ENCODE results near the gene DCDC2C.
A peak's percentile ranks its signal among the peaks of the same experiment; 100 is the strongest.

Gene DCDC2C

DNA sequence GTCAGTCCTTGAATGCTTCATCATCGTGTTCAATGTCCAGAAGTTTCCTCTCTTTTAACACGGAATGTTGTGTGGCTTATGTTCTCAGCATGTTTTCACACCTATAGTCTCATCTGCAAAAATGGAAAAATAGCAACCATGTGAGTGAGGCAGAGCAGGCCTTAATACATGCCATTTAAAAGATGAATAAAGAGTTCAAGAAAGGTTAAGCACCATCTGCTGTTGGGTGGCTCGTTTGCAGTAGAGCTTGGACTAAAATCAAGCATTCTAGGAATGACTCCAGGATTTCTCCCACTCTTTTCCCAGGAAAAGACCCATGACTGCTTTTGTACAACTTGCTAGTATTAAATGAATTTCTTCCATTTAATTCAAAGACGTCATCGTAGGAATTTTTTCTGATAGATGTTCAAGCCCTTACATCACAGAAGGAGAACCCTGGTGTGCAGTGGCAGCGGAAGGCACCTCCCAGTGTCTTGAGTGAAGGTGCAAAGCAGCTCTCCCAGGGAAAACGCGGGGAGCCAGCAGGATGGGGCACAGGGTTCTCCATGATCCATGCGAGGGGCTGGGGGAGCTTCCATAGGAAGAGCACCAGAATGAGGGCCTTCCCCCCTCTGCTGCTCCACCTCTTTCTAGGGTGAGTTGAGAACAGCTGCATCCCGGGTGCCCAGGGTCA lies 9.6 kb downstream of the DCDC2C start:
- DNase-seq, result peak; percentile 26

DNA sequence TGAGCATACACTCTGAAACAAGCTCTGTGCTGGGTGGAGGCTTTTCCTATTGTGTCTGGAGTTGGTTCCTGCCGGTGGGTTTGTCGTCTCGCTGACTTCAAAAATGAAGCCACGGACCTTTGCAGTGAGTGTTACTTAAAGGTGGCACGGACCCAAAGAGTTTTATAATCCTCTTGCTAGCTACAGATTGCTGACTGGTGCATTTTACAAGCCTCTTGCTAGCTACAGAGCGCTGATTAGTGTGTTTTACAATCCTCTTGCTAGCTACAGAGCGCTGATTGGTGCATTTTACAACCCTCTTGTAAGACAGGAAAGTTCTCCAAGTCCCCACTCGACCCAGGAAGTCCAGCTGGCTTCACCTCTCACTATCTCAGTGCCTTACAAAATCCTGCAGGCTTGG lies 15.3 kb downstream of the DCDC2C start:
- no peak for DNase-seq

DNA sequence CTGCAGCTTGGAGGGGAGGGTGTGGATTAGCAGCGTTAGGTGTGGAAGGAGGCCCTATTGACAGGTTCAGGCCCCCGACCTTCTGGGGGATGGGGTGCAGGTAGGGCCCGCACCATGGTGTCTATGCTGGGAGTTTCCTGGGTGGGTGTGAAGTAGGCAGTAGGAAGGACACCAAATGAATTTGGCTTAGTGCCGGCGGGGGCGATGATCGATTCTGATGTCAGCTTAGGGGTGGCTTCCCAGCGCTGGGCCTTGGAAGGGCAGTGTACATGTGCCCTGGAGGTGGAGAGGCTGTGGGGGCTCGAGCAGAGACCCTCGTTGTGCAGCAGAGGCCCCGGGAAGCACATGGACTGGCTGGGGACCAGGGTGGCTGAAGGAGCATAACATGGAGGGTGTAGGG lies 21.6 kb downstream of the DCDC2C start:
- no peak for DNase-seq

DNA sequence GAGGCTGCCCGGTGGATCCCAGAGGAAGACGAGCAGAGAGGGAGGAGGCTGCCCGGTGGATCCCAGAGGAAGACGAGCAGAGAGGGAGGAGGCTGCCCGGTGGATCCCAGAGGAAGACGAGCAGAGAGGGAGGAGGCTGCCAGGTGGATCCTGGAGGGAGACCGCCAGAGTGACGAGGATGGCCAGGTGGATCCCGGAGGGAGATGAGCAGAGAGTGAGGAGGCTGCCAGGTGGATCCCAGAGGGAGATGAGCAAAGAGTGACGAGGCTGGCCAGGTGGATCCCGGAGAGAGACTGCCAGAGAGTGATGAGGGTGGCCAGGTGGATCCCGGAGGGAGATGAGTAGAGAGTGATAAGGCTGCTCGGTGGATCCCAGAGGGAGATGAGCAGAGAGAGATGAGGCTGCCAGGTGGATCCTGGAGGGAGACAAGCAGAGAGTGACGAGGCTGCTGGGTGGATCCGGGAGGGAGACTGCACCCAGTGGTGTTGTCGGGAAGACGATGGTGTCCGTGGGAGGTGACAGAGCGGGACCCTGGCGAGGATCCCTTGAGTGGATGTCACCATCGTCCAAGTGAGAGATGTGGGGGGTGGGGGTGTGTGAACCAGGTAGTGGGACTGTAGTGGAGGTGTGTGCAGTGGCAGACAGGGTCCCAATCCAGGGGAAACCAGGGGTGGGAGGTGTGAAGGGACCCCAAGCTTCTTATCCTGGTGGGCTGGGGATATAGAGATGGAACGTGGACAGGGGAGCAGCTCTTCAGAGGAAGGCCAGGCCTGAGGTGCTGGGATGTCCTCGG lies 22.3 kb downstream of the DCDC2C start:
- no peak for DNase-seq

DNA sequence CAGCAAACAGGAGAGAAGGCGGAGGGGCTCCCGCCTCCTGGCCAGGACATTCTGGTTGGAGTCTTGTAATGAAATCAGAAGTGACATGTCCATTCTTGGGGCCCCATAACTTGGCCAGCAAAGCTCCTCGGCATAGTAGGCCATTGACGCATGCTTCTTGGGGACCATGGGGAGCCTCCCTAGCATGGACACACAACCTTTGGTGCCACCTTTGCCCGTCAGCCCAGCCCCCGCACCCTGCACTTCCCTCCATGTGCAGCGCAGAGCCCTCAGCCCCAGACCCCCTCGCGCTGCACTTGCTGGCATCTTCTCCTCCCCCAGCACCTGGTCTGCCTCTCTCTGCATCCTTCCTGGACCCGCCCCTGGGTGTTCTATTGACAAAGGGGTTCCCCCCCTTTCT lies 23.1 kb downstream of the DCDC2C start:
- no peak for DNase-seq

DNA sequence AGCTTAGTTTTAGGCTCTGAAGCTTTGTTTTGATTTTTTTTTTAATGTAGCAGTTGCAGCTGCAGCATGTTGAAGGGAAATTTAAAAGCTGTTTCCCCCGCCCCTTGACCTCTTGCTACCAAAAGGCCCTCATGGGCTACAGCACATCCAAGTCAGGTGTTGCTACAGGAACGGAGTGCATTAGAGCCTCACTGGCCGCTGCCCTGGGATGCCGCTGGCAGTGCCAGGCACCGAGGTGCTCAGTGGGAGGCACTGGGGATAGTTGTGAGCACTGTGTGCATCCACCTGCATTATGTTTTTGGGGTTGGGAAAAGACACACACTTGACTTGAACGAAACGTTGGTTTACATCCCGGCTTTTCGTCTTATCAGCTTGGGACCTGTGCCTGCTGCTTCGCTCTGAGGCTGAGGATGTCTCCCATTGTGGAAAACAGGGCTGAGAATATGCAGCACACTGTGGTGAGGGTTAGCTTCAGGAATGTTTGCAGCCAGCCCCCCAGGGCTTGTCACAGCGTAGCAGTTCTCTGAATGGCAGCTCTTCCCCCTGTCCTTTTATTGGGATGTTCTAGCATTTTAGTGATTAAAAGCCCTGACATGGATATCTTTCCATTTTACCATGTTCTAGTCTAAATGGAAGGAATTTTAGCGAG lies 24.1 kb downstream of the DCDC2C start:
- DNase-seq, result no peak

DNA sequence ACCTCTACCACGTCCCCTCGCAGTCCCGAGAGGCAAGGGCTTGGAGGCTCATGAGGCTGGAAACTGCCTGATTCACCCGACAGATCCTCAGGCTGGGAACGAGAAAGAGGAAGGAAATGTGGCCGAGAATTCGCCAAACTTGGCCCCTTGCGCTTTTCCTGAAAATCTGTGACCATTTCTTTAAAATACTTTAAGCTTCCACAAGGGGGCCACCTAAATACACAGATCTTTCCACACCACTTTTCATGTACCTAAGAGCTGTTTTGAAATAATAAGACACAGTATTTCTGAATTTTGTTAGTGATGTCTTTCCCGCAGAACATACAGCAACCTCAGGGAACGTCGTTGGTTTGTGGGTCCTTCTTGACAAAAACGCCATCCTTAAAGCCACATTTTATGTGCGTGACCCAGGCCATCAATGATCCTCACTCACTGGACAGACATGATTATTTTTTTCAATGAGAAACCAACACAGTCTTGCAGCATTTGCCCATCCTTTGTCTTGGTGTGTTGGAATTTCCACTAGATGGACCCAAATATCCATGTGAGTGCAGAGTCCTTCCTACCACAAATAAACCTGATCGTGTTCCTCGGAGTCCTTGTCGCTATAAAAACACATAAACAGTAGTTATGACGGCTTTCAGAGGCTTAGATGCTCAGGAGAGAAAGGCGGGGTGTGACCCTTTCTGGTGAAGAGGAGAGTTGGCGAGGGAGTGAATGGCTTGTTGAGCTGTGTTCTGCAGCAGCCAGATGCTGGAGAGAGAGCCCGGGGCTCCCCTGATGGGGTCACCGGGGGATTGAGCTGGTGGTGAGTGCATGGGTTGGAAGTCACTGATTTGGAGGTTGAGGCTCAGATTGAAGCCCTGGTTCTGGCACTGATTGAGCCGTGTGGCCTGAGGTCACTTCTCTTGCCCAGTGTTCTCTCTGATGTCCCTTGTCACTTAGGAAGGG lies 25.0 kb downstream of the DCDC2C start:
- DNase-seq, result peak; percentile 44

DNA sequence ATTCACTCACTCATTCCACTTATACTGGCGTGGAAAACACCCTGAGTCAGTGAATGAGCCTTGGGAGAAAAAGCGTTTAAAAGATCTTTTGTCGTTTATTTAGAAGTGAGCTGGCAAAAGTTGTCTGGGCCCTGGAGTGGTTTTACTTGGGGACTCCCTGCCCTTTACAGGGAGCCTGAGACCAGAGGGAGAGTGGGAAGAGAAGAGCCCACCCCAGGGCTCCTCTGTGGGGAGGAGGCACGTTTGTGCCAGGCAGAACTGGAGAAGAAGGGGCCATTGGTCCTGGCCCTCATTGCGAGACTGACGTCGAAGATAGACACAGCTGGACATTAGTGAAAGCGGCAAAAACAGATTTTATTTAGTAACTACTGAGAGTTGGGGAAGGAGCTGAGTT lies 25.7 kb downstream of the DCDC2C start:
- no peak for DNase-seq

DNA sequence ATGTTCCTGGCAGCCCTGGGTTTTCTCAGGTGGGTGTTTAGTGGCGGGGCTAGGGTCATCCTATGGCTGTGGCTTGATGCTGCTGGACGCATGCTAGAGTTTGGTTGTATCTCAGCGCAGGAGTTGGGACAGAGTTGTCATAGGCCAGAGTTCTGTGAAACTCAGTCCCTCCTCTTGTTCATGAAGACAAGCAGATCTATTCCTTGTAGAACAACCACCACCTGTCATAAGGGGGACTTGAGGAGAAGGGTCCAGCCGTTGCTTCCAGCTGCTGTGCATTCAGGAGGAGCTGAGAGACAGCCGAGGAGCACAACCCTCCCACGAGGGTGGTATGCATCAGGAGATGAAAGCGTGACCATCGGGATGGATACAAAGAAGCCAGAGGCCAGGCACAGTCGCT lies 26.4 kb downstream of the DCDC2C start:
- no peak for DNase-seq

DNA sequence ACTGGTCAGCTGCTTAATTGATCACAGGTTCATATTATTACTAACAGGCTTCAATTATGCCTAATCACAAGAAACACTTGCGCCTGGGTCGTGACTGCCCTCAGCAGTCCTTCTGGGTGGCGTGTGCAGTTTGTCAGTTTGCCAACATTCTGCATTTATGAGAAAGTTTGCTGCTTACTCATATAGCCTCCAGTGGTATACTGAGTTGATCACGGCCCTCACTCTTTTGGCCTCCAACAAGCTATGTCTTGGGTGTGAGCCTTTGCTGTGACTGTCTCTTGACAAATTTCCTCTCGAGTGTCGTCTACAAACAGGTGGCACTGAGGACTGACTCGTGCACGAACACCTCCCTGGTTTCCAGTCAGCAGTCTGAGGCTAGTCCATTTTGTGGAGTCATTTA lies 27.3 kb downstream of the DCDC2C start:
- DNase-seq, result no peak

DNA sequence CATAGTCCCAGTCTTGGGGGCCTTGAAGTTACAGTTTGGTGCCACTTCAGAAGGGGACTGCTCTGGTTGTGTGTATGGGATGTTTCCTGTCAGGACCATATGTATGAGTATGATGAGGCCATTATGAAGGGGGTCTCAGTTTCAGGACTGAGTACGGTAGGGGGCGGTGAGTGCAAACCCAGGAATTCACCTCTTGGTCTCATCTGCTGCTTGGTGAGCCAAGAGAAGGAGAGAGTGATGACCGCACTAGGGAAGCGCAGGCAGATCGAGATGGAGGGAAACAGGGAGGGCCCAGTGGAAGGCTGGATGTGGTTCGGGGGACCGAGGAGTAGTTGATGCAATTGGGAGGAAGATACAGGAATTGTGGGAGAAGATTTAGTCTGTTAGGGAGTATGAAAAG lies 28.5 kb downstream of the DCDC2C start:
- no peak for DNase-seq

DNA sequence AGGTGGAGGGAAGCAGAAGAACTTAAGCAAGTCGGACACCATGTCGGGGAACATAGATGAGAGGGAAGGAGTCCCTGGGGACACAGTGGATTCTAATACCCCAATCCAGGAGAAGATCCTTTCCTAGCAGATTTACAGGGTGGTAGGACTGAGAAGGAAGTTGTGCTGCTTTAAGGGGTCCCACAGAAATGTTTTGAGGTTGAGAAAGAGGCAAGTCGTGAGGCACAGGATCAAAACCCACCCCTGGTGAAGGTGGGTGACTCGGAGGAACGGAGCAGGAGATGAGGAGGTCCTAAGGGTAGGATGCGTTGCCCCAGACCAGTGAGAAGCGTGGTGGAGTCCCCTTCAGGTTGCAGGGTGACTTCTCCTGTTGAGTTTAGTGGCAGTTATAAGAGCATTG lies 32.7 kb downstream of the DCDC2C start:
- no peak for DNase-seq

DNA sequence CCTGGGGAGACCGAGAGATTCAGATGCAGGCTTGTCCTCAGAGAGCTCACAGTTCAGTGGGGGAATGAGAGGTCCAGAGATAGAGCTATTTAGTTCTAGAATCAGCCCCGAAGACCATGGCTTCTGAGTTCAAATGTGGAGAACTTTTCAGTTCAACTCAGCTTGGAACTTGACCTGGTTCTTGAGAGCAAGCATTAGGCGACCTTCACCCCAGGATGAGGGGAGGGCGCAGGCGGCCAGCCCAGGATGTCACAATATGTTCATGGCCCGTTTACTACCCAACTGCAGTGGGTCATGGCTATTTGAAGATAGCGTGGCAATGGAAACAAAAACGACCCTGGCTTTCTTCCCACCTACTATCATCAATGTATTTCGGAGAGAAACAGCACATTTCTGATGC lies 33.8 kb downstream of the DCDC2C start:
- DNase-seq, result no peak

DNA sequence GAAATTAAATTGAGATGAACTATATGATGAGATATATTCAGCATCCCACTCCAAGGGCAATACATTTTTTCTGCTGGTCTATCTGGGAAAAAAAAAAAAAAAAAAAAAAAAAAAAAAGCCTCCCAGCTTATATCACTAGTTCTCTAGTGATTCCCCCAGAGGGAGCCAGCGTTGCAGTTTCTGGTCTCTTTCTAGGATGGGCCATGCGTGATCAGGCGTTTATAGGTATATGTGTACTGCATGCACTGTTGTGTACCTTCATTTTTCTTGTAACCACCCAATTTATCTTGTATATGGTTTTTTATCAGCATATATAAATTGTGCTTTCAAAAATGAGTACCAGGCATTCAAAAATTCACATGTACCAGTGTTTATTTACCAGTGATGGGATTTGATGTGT lies 35.1 kb downstream of the DCDC2C start:
- peak; percentile 8 for DNase-seq

DNA sequence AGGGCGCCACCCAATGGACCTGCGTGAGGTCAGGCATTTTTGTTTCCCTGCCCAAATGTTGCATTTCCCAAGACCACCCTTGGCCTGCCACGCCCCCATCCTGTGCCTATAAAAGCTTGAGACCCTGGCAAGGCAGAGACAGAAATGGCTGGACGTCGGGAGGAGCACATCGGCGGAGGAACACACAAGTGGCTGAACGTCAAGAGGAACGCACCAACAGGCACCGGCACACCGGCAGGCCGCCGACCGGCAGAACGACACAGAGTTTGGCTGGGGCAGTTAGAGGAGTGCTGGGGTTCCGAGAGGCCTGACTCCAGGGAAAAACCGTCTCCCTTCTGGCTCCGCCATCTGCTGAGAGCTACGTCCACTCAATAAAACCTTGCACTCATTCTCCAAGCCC lies 35.9 kb downstream of the DCDC2C start:
- DNase-seq, result no peak

DNA sequence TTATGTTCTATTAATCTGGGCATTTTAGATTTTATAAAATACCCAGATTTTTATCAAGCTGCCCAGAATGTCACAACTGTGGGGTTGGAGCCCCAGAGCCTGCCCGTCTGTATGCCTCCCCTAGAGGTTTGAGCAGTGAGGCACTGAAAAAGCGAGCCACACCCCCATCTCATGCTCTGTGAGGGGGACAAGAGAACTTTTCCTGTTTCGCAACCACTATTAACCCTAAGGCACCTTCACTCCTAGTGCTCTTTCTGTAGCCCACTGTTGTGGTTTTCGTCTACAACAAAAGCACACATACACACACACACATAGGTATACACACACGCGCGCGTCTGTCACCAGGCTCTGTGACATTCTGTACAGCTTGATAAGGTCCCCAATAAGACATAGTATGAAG lies 38.0 kb downstream of the DCDC2C start:
- DNase-seq, result no peak

DNA sequence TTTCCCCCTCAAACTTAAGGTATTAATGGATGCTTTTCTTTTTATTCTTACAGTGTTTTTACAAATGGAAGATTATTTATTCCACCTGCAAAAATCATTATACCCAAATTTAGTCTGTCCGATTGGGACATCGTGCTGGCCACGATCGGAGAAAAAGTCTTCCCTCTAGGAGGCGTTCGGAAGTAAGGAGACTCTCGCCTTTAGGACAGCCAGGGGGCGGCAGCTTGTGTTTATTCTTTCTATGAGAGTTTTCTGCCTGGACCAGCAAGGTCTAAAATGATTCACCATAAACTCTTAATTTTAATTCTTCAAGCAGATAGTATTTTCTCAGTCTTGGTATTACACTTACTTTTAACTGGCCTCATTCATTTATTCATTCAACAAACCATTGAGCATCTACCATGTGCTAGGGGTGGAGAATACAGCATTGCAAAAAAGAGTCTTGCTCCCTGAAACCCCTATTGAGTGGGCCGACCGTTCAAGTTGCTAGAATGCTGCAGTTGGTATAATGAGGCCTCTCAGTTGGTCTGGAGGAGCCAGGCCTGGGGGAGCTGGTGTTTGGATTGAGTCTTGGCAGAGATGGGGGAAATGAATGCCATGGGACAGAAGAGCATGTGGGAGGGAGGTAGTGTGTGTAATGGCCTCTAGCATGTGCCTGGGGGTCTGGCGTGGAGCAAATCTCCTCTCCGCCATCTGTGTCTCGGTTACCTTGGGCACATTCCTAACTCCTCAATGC lies 38.7 kb downstream of the DCDC2C start:
- no peak for DNase-seq

DNA sequence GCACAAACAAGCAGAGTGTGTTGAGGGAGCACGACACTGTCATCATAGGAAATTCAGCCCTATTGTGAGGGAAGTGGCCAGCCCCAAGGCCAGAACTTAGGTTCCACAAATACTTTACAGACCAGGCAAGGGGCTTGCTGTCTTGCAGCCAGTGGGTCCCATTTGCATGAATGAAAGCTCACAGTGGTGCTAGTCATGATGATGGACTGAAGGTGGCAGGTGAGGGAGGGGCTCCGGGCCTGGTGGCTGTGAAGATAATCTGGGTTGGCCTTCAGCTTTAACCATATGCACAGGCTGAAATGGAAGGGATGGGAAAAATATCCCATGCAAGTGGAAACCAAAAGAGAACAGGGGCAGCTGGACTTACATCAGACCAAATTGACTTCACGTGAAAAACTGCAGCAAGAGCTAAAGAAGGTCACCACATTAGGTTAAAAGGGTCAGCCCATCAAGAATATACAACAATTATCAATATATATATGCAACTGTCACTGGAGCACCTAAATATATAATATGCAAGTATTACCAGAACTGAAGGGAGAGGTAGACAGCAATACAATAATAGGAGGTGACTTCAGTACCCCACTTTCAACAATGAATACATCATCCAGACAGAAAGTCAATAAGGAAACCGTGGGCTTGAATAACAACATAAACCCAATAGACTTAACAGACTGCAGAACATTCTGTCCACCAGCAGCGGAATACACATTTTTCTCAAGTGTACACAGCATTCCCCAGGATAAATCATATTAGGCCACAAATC lies 39.6 kb downstream of the DCDC2C start:
- no peak for DNase-seq

DNA sequence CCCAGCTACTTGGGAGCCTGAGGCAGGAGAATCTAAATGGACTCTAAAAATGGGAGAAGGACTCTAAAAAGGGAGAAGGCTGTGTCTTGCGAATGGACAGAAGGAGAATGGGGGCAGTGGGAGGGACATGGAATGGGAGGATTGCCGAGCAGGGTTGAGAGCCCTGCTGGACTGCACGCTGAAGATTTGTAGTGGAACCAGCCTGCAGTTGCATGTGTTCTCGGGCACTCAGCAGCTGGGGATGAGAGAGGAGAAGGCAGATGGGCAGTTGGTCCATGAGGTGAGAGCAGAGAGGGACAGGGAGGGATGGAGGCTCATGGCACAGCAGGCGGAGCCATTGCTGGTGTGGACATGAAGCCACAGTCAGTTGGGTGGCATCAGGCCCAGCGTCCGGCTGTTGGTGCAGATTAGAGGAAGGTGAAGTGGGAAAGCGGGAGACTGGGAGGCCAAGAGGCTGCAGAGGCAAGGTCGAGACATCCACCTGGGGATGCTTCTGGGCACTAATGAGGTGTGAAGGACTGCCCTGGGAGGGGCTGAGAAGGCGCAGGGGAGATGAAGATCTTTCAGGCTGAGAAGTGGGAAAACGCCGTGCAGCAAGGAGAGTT lies 40.7 kb downstream of the DCDC2C start:
- DNase-seq, result no peak

DNA sequence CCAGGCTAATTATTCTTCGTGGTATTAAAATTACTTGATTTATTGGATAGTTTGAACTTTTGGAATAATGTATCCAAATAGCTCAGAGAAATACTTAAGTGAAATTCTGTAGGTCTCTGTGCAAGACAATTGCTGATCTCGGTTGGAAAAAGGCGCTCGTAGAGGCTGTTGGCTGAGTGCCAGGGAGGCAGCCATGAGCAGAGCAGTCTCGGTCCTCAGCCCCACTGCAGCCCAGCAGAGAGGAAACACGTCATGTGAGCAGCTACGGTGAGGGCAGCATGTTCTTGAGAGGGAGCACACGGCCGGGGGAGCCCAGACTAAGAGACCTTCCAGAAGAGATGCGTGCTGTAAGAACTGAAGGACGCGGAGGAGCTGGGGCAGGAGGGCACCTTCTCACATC lies 42.5 kb downstream of the DCDC2C start:
- no peak for DNase-seq

DNA sequence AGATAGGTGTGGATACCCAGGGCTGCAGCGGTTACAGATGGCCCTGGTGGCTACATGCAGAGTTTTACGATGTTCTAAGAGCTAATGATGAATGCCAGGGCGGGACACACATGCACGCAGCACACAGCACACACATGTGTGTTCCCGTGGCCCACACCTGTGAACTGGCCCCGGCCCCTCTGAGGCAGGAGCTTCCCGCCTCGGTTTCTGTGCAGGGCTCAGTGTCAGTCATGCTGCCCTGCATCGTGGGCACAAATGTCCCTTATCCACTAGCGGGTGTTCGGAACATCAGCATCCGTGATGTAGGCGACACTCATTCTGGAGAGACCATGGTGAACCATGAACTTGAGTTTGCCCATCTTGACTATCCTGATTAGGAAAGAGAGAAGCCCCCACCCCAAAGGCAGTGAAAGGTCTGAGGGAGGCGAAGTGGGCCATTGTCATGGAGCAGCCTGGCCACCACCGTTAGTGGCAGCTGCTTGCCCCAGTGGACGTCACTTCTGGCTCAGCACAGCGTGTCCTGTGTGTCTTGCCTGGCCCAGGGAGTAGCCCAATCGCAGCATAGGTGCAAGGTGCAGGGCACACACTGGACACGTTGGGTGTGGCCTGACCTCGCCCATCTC lies 43.8 kb downstream of the DCDC2C start:
- no peak for DNase-seq

Data from NCI-H1105 treated with DMSO at 0.1 percent for 48 hours (cell line).